ENCODE data around the gene HMOX1. TPM values are rescaled to one million over a fixed set of nuclear protein-coding genes. Genes with fewer than 3 reads are reported as not detected.

The HMOX1 gene
- total and polyA plus RNA-seq, 2 donors (not counting 3 experiments of a cell fraction or from before 2014, with no cell fraction given) = 41.1 to 69.1 TPM

- Histone ChIP-seq H3K36me3 (ENCODE audit: control insufficient read depth in 2 of 2, extremely low read depth in 1 of 2, insufficient read depth in 2 of 2, low read length in 2 of 2) (peaks cover 2 to 27% of the 10 kb centered on the region in 2 experiments), H3K27me3 (ENCODE audit: control insufficient read depth in 2 of 2, insufficient read depth in 2 of 2, low read length in 2 of 2) (no peaks in the 10 kb centered on the region), H3K79me2 (ENCODE audit: control insufficient read depth, insufficient read depth, low read length) (peaks cover 13% of the 10 kb centered on the region), H2AFZ (ENCODE audit: low read depth, low read length) (no peak overlapping the region), H3K4me3 (replicated peaks in 1 of 3; ENCODE audit: insufficient read depth in 1 of 3, low read depth in 1 of 3, low read length in 3 of 3) (no peak overlapping the region), H3K9ac (replicated peaks; ENCODE audit: extremely low read depth, insufficient read depth, low read length) (no peak overlapping the region), H3K4me1 (ENCODE audit: control insufficient read depth, extremely low read depth, insufficient read depth, low read length) (peaks cover 18% of the 10 kb centered on the region), H3K27ac (ENCODE audit: insufficient read depth, low read depth, low read length) (no peak overlapping the region), H3K4me2 (ENCODE audit: insufficient read depth, low read length) (no peak overlapping the region), H3K9me3 (replicated peaks; ENCODE audit: control insufficient read depth, insufficient read depth, low read length) (no peaks in the 10 kb centered on the region), H4K20me1 (replicated peaks; ENCODE audit: control insufficient read depth, extremely low read depth, insufficient read depth, low read length) (no peaks in the 10 kb centered on the region), H3K9me1 (replicated peaks; ENCODE audit: control insufficient read depth, extremely low read depth, insufficient read depth, low read length) (no peaks in the 10 kb centered on the region)
- intact Hi-C loops (cut with micrococcal nuclease) = no loop called here
- dilution Hi-C loops (cut with MboI; ENCODE audit: extremely low pct_ligation_motif_present, low sequenced_read_pairs) = no loop called here
- BruUV-seq (replicated peaks) = no TSS peak
- ChIA-PET CTCF (interaction anchor here (0.8 to 1.3 kb wide), 3 partner anchors 12 to 45 kb away, joined by 3 read pairs; no protein-coding TSS in a partner anchor), POLR2A (interaction anchor here (0.6 kb wide), 2 partner anchors 14 to 33 kb away, joined by 4 read pairs; no protein-coding TSS in a partner anchor)
- TF ChIP-seq MYC (IDR thresholded peaks at IDR 0.05; ENCODE audit: low read depth, low read length) (no peak), POLR2A (IDR thresholded peaks at IDR 0.05; ENCODE audit: low read depth, low read length) (no peak), POLR2AphosphoS5 (IDR thresholded peaks at IDR 0.05; ENCODE audit: insufficient read depth, low read depth, low read length) (no peak), FOS (IDR thresholded peaks at IDR 0.05; ENCODE audit: borderline replicate concordance, insufficient read depth, low read length) (no peak), GATA2 (IDR thresholded peaks at IDR 0.05; ENCODE audit: insufficient read depth, insufficient read length, low read depth, low read length) (no peak), EZH2 (IDR thresholded peaks at IDR 0.05; ENCODE audit: borderline replicate concordance, low read depth, low read length, severe bottlenecking) (no peak), MAX (IDR thresholded peaks at IDR 0.05; ENCODE audit: insufficient read depth, insufficient read length) (no peak), JUN (IDR thresholded peaks at IDR 0.05; ENCODE audit: borderline replicate concordance, insufficient read depth, insufficient read length, low read depth) (no peak)
- DNase-seq (ENCODE audit: low read depth, low spot score) = no peak
- no peak for FAIRE-seq
These were observed 4.2 kb downstream of the HMOX1 start for GRCh38 chr22:35384975-35385588.

Measured in endothelial cell of umbilical vein (primary cell).